Erythroblast (primary cell): ENCODE results near the gene KRTAP12-4.
"Not testable (repeated sequence)": the region's sequence is repeated elsewhere in the genome, so short reads cannot be mapped to it uniquely, and the experiment has no call there.

Experiments
- DNase-seq, 2 experiments: peaks; one replicate each; lab custom pipeline; 2025; lab: John Stamatoyannopoulos, UW
- GATA1 ChIP-seq: IDR thresholded peaks from 2 replicates; pipeline ENCODE4 v1.6.1; 2011; ENCODE audit warnings: low read depth, mild to moderate bottlenecking, control low read depth, low read length, moderate library complexity
- POLR2A ChIP-seq: IDR thresholded peaks from 2 replicates; pipeline ENCODE4 v1.6.1; 2011; ENCODE audit warnings: mild to moderate bottlenecking, low read length

Gene KRTAP12-4

GRCh38 chr21:44696572-44696971, 42.1 kb upstream of the KRTAP12-4 start:
- TF ChIP-seq GATA1 (no peak), POLR2A (no peak)
- DNase-seq, result no peak

DNA sequence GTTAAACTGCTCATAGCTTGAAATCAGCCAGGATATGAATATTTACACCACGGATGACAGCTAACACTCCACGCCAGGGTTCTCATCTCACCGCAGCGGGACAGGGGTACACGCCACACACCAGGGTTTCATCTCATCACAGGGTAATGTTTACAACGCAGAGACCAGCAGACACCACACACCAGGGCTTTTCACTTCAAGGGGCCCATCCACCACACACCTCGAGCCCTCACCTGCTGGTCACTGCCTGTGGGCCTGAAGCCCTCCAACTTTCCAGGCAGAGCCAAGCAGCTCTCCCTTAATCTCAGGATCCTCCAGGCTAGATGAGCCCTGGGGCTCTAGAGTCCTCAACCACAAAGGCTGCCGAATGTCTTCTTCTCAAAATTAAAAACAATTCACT, 41.2 kb upstream of the KRTAP12-4 start:
- TF ChIP-seq POLR2A, result no peak
- no peak for TF ChIP-seq GATA1
- no peak for DNase-seq

DNA sequence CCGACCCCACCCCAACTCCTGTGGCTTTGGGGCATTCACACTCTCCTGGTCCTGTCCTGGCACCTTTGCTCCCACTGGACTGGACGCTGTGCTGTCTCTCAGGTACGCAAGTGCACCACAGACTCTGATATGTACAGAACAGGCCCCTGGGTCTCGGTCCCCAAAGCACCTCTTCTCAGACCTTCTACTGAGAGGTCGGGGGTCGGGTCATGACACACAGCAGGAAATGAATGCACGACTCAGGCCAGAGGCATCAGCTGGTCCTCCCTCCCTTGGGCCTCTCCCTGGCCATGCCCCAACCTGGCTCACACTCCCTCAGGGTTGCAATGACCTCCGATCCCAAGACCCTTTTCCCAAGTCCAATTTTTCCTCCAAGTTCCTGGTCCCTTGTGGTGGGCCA, 40.7 kb upstream of the KRTAP12-4 start:
- no peak for DNase-seq
- TF ChIP-seq GATA1 (no peak), POLR2A (no peak)

DNA sequence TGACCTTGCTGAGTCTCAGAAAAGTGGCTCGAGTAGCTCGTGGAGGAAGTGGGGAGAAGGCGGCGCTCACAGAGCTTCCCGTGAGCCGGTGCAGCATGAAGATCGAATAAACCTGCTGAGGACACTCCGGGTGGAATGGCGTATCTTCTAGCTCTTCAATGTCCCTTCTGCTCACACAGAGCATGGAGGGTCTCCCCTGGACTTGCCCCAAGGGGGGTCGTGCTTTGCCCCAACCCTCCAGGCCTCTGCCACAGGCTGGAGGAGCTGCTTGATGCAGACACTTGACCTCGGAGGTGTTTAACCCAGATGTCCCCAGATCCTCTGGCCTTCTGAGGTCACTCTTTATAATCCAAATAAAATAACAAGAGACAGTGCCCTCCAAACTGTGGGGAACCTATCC, 40.3 kb upstream of the KRTAP12-4 start:
- no peak for DNase-seq
- TF ChIP-seq GATA1 (no peak), POLR2A (no peak)

DNA sequence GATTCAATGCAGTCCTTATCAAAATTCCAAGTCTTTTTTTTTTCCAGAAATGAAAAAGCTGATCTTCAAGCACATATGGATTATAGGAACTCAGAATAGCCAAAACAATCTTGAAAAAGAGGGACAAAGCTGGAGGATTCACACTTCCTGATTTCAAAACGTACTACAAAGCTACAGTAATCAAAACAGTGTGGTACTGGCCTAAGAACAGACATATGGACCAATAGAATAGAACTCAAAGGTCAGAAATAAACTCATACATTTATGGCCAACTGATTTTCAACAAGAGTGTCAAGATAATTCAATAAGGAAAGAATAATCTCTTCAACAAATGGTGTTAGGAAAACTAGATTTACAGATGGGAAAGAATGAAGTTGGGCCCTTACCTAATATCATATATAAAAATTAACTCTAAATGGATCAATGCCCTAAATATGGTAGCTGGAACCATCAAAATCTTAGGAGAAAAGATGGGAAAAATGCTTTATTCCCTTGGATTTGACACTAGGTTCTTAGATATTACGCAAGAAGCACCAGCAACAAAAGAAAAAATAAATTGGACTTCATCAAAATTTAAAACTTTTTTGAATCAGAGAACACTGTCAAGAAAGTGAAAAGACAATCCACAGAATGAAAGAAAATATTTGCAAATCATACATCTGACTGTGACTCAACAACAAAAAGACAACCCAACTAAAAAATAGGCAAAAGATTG, 38.5 kb upstream of the KRTAP12-4 start:
- TF ChIP-seq GATA1 (no peak), POLR2A (no peak)
- DNase-seq, result no peak

DNA sequence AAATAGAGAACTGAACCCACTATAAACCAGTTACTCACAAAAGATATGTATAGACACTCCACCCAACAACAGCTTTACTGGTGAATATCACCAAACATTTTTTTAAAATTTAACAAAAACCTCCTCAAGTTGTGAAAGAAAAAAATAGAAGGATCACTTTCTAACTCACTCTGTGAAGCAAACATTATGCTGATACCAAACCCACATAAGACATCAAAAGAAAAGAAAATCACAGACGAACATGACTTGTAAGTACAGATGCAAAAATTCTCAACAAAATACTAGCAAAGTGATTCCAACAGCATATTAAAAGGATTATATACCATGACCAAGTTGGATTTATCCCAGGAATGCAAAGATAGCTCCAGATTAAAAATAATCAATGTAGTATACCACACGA, 37.2 kb upstream of the KRTAP12-4 start:
- TF ChIP-seq POLR2A, result no peak
- no peak for TF ChIP-seq GATA1
- DNase-seq, result no peak

DNA sequence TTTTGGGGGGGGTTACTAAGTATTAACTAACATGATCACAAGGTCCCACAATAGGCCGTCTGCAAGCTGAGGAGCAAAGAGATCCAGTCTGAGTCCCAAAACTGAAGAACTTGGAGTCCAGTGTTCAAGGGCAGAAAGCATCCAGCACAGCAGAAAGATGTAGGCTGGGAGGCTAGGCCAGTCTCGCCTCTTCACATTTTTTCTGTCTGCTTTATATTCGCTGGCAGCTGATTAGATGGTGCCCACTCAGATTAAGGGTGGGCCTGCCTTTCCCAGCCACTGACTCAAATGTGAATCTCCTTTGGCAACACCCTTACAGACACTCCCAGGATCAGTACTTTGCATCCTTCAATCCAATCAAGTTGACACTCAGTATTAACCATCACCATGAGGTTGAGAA, 35.3 kb upstream of the KRTAP12-4 start:
- not testable (repeated sequence) for DNase-seq

- no peak for TF ChIP-seq GATA1
- no peak for DNase-seq
These were observed 33.2 kb upstream of the KRTAP12-4 start for GRCh38 chr21:44687671-44688070.

- DNase-seq, result no peak
- no peak for TF ChIP-seq GATA1
- no peak for TF ChIP-seq POLR2A
These were observed 32.5 kb upstream of the KRTAP12-4 start for GRCh38 chr21:44686843-44687561.

DNA sequence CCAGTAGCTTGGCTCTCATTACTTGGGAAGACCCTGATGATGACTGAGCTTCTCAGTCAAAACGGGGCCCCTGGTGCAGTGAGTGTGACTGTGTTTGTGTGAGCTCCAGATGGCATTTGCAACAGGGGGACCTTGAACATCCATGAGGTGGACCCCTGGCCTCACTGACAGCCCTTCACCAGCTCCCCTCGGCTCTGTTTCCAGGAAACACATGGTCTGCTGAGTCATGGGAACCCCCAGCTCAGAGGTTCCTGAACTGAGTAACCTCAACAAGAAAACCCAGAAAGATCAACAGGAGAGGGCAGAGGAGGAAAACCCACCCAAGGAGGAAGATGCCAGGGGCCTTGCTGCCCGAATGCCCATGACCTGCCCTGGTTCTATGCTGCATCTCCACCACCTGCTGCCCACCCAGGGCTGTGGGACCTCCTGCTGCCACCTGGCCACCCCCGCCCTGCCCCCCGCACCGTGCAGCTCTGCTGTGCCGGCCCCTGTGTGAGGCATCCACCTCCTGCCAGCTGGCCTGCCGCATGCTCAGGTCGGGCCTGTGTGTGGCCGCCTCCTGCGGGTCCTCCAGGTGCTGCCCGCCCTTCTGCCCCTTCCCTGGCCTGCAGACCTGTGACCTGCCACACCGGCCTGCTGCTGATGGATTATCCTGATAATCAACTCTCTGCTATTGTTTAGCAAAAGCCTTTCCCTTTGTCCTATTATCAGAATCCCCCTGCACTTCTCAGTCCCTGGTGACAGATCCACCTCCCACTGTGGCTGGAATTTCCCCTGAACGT, 31.7 kb upstream of the KRTAP12-4 start:
- TF ChIP-seq POLR2A (no peak), GATA1 (no peak)
- no peak for DNase-seq

- not testable (repeated sequence) for DNase-seq
These were observed 30.6 kb upstream of the KRTAP12-4 start for GRCh38 chr21:44685050-44685449.

DNA sequence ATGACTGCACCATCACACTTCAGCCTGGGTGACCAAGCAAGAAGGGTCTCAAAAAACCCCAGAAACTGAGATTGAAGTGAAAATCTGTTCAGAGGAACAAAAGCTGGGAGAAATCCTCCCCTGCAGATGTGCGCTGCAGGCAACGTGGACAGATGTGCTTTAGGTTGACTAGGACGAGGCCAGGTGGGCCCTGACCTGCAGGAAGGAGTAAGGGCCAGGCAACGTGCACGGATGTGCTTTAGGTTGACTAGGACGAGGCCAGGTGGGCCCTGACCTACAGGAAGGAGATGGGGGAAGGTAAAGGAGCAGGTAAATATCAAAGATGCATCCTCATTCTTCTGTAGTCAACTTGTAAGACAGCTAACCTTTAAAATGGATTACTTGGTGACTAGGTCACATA, 30.0 kb upstream of the KRTAP12-4 start:
- no peak for DNase-seq
- TF ChIP-seq GATA1 (no peak), POLR2A (no peak)

DNA sequence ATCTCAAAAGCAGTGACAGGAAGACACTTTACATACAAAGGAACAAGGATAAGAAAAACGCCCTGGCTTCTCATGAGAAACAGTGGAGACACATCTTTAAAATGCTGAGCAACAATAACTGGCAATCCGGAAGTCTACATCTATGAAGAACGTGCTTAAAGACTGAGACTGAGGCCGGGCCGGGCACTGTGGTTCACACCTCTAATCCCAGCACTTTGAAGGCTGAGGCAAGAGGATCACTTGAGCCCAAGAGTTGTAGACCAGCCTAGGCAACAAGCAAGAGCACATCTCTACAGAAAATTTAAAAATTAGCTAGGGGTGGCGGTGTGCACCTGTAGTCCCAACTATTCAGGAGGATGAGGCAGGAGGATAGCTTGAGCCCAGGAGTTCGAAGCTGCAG, 29.6 kb upstream of the KRTAP12-4 start:
- no peak for DNase-seq
- TF ChIP-seq POLR2A, result no peak
- TF ChIP-seq GATA1, result no peak

DNA sequence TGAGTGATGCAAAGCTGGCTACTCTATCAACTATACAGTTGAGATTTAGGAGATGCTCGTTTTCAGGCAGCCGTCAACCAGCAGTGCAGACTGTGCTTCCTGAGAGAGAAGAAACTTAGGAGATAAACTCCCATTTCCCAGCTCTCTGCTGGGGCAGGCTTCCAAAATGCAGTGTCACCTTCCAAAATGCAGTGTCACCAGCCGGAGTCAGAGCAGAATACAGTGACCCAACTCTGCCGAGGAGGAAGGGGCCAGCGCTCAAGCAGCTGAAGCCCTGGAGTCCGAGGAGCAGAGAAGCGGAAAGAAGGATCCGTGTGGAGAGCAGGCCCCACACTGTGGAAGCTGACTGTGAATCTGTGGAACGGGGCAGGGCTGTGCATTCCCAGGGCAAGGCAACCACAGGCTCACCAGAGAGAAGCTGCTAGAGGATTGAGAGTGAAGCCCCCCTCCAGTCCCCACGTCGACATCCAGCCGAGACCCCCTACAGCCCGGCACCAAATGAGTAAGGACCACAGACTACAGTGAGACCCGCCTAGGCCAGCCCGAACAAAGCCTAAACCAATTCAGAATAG, 28.2 kb upstream of the KRTAP12-4 start:
- TF ChIP-seq POLR2A, result no peak
- TF ChIP-seq GATA1, result no peak
- DNase-seq, result peak in 1 of 2 experiments; percentile 7
